ENCODE data around the gene LCLAT1.

LCLAT1 gene

GRCh38 chr2:30455114-30455738 lies 8.2 kb downstream of the LCLAT1 start:
- Histone ChIP-seq H3K79me2 (ENCODE audit: low read length) (peaks cover 53% of the 10 kb centered on the region), H3K27me3 (ENCODE audit: low read depth, low read length) (no peaks in the 10 kb centered on the region), H3K4me2 (ENCODE audit: low read length) (no peak overlapping the region), H3K36me3 (replicated peaks; ENCODE audit: low read depth, low read length) (no peaks in the 10 kb centered on the region), H3K4me3 (ENCODE audit: low read length) (no peak overlapping the region), H3K9ac (ENCODE audit: low read length) (no peak overlapping the region), H3K9me3 (ENCODE audit: insufficient read depth, low read length) (no peaks in the 10 kb centered on the region), H2AFZ (ENCODE audit: low read depth, low read length) (no peak overlapping the region), H3K4me1 (ENCODE audit: low read length) (no peaks in the 10 kb centered on the region), H4K20me1 (ENCODE audit: insufficient read depth, low read length) (peaks cover 15% of the 10 kb centered on the region), H3K27ac (ENCODE audit: low read length) (no peak overlapping the region)
- TF ChIP-seq CTCF (IDR thresholded peaks at IDR 0.05; ENCODE audit: low read depth, low read length) (no peak), EZH2phosphoT487 (IDR thresholded peaks at IDR 0.05; ENCODE audit: low read depth) (no peak)

- no peaks in the 10 kb centered on the region for H3K9me3 ChIP-seq (ENCODE audit: insufficient read depth, low read length)
- no peak for TF ChIP-seq EZH2phosphoT487 (IDR thresholded peaks at IDR 0.05; ENCODE audit: low read depth)
- no peak for TF ChIP-seq CTCF (IDR thresholded peaks at IDR 0.05; ENCODE audit: low read depth, low read length)
- H3K27ac ChIP-seq (ENCODE audit: low read length) = no peak overlapping the region
- peaks cover 20% of the 10 kb centered on the region for H4K20me1 ChIP-seq (ENCODE audit: insufficient read depth, low read length)
- H3K9ac ChIP-seq (ENCODE audit: low read length) = no peak overlapping the region
- H3K4me3 ChIP-seq (ENCODE audit: low read length) = no peak overlapping the region
- no peak overlapping the region for H3K4me2 ChIP-seq (ENCODE audit: low read length)
- no peaks in the 10 kb centered on the region for H3K36me3 ChIP-seq (replicated peaks; ENCODE audit: low read depth, low read length)
- no peaks in the 10 kb centered on the region for H3K27me3 ChIP-seq (ENCODE audit: low read depth, low read length)
- H3K4me1 ChIP-seq (ENCODE audit: low read length) = no peaks in the 10 kb centered on the region
- peaks cover 51% of the 10 kb centered on the region for H3K79me2 ChIP-seq (ENCODE audit: low read length)
- no peak overlapping the region for H2AFZ ChIP-seq (ENCODE audit: low read depth, low read length)
Measured at GRCh38 chr2:30456106-30456505, 9.1 kb downstream of the LCLAT1 start.

GRCh38 chr2:30456579-30456978 lies 9.5 kb downstream of the LCLAT1 start:
- Histone ChIP-seq H4K20me1 (ENCODE audit: insufficient read depth, low read length) (peaks cover 20% of the 10 kb centered on the region), H2AFZ (ENCODE audit: low read depth, low read length) (no peak overlapping the region), H3K36me3 (replicated peaks; ENCODE audit: low read depth, low read length) (no peaks in the 10 kb centered on the region), H3K79me2 (ENCODE audit: low read length) (peaks cover 50% of the 10 kb centered on the region), H3K9ac (ENCODE audit: low read length) (no peak overlapping the region), H3K4me1 (ENCODE audit: low read length) (no peaks in the 10 kb centered on the region), H3K27me3 (ENCODE audit: low read depth, low read length) (no peaks in the 10 kb centered on the region), H3K27ac (ENCODE audit: low read length) (no peak overlapping the region), H3K4me2 (ENCODE audit: low read length) (no peak overlapping the region), H3K4me3 (ENCODE audit: low read length) (no peak overlapping the region), H3K9me3 (ENCODE audit: insufficient read depth, low read length) (no peaks in the 10 kb centered on the region)
- TF ChIP-seq CTCF (IDR thresholded peaks at IDR 0.05; ENCODE audit: low read depth, low read length) = no peak
- no peak for TF ChIP-seq EZH2phosphoT487 (IDR thresholded peaks at IDR 0.05; ENCODE audit: low read depth)

- peaks cover 50% of the 10 kb centered on the region for H3K79me2 ChIP-seq (ENCODE audit: low read length)
- peaks cover 20% of the 10 kb centered on the region for H4K20me1 ChIP-seq (ENCODE audit: insufficient read depth, low read length)
- H3K36me3 ChIP-seq (replicated peaks; ENCODE audit: low read depth, low read length) = no peaks in the 10 kb centered on the region
Measured at GRCh38 chr2:30457296-30457695, 10.2 kb downstream of the LCLAT1 start.

More at GRCh38 chr2:30457296-30457695, 10.2 kb downstream of the LCLAT1 start:
- H3K4me3 ChIP-seq (ENCODE audit: low read length) = no peak overlapping the region
- H3K9ac ChIP-seq (ENCODE audit: low read length) = no peak overlapping the region
- H3K4me1 ChIP-seq (ENCODE audit: low read length) = no peaks in the 10 kb centered on the region
- no peak overlapping the region for H3K4me2 ChIP-seq (ENCODE audit: low read length)
- H3K27ac ChIP-seq (ENCODE audit: low read length) = no peak overlapping the region
- H3K9me3 ChIP-seq (ENCODE audit: insufficient read depth, low read length) = no peaks in the 10 kb centered on the region
- H3K27me3 ChIP-seq (ENCODE audit: low read depth, low read length) = no peaks in the 10 kb centered on the region
- TF ChIP-seq CTCF (IDR thresholded peaks at IDR 0.05; ENCODE audit: low read depth, low read length) = no peak
- TF ChIP-seq EZH2phosphoT487 (IDR thresholded peaks at IDR 0.05; ENCODE audit: low read depth) = no peak
- no peak overlapping the region for H2AFZ ChIP-seq (ENCODE audit: low read depth, low read length)

Measured in OCI-LY3 (cell line).